ENCODE results near the gene LPP.

DNA sequence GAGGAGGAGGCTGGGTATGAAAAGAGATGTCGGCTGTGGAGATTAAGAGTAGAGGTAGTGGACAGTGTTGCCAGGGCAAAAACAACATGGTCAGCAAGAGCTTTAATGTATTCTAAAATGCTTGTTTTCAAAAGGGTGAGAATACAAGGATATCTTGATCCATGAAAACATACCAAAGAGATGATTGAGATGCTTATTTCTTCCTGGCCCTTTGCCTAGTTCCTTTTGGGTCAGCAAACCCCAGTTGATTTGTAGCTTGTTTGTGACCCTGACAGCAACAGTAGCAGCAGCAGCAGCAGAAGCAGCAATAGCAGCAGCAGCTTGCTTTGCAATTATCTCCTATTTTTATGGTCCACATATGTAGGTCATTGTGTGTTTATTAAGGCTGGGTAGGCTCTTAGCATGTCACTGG, 337.3 kb downstream of the LPP start:
- TF ChIP-seq POLR2A (IDR thresholded peaks at IDR 0.05; ENCODE audit: low read length) (no peak), GATA1 (IDR thresholded peaks at IDR 0.05; ENCODE audit: low read depth, low read length) (no peak)
